ENCODE data around the gene PDCD11. TPM values are rescaled to one million over a fixed set of nuclear protein-coding genes. Genes with fewer than 3 reads are reported as not detected.
"Not testable (repeated sequence)": the region's sequence is repeated elsewhere in the genome, so short reads cannot be mapped to it uniquely, and the experiment has no call there.

Gene PDCD11, protein sequence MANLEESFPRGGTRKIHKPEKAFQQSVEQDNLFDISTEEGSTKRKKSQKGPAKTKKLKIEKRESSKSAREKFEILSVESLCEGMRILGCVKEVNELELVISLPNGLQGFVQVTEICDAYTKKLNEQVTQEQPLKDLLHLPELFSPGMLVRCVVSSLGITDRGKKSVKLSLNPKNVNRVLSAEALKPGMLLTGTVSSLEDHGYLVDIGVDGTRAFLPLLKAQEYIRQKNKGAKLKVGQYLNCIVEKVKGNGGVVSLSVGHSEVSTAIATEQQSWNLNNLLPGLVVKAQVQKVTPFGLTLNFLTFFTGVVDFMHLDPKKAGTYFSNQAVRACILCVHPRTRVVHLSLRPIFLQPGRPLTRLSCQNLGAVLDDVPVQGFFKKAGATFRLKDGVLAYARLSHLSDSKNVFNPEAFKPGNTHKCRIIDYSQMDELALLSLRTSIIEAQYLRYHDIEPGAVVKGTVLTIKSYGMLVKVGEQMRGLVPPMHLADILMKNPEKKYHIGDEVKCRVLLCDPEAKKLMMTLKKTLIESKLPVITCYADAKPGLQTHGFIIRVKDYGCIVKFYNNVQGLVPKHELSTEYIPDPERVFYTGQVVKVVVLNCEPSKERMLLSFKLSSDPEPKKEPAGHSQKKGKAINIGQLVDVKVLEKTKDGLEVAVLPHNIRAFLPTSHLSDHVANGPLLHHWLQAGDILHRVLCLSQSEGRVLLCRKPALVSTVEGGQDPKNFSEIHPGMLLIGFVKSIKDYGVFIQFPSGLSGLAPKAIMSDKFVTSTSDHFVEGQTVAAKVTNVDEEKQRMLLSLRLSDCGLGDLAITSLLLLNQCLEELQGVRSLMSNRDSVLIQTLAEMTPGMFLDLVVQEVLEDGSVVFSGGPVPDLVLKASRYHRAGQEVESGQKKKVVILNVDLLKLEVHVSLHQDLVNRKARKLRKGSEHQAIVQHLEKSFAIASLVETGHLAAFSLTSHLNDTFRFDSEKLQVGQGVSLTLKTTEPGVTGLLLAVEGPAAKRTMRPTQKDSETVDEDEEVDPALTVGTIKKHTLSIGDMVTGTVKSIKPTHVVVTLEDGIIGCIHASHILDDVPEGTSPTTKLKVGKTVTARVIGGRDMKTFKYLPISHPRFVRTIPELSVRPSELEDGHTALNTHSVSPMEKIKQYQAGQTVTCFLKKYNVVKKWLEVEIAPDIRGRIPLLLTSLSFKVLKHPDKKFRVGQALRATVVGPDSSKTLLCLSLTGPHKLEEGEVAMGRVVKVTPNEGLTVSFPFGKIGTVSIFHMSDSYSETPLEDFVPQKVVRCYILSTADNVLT (N-terminal part only)
- 10 to 100 TPM; 10.7 to 23.0 TPM for total RNA-seq

GRCh38 chr10:103396067-103396788 is at the start of gene PDCD11, which contains the start of gene ATP5MK:
TSS of gene PDCD11 (plus strand) at chr10:103396626. CDS start at chr10:103398427, 1,801 bp downstream.
TSS of gene ATP5MK (minus strand) at chr10:103396475. CDS start at chr10:103392457, 4,018 bp downstream.
- Histone ChIP-seq H3K27me3 (replicated peaks; ENCODE audit: insufficient read depth) (no peaks in the 10 kb centered on the region), H3K9me3 (no peaks in the 10 kb centered on the region), H3K27ac (peak within 1 kb of the TSS; percentile 57 to 78), H3K36me3 (peaks cover 10% of the 10 kb centered on the region), H3K4me3 (peak within 1 kb of the TSS; percentile 95), H3K4me1 (ENCODE audit: control insufficient read depth in 1 of 2, low read depth in 2 of 2) (peaks cover 24 to 40% of the 10 kb centered on the region in 2 donors)
- ATAC-seq (ENCODE audit: insufficient number of reproducible peaks, low FRiP score, low read depth), result peak; percentile 99
- peak; percentile 98 for DNase-seq (ENCODE audit: low spot score)
- TF ChIP-seq, protein P1, sequence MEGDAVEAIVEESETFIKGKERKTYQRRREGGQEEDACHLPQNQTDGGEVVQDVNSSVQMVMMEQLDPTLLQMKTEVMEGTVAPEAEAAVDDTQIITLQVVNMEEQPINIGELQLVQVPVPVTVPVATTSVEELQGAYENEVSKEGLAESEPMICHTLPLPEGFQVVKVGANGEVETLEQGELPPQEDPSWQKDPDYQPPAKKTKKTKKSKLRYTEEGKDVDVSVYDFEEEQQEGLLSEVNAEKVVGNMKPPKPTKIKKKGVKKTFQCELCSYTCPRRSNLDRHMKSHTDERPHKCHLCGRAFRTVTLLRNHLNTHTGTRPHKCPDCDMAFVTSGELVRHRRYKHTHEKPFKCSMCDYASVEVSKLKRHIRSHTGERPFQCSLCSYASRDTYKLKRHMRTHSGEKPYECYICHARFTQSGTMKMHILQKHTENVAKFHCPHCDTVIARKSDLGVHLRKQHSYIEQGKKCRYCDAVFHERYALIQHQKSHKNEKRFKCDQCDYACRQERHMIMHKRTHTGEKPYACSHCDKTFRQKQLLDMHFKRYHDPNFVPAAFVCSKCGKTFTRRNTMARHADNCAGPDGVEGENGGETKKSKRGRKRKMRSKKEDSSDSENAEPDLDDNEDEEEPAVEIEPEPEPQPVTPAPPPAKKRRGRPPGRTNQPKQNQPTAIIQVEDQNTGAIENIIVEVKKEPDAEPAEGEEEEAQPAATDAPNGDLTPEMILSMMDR (IDR thresholded peaks at IDR 0.05), result peak; percentile 21

DNA sequence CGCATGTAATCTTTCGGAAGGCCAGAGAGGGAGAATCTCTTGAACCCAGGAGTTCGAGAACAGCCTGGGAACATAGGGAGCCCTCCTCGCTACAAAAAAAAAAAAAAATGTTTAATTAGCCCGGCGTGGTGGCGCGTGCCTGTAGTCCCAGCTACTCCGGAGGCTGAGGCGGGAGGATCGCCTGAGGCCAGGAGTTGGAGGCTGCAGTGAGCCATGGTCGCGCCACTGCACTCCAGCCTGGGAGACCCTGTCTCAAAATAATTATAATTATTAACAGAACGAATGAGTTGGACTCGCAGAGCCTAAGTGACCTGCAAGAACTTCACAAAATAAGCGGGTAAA is 46.3 kb upstream of the PDCD11 start:
- H3K4me1 ChIP-seq (ENCODE audit: control insufficient read depth in 1 of 2, low read depth in 2 of 2), result peaks cover 4 to 9% of the 10 kb centered on the region in 2 donors
- H3K27me3 ChIP-seq (replicated peaks; ENCODE audit: insufficient read depth), result no peaks in the 10 kb centered on the region
- H3K27ac ChIP-seq, result peak overlapping the region; percentile 84 to 87
- DNase-seq (ENCODE audit: low spot score), result no peak
- H3K4me3 ChIP-seq, result peak overlapping the region; percentile 100
- TF ChIP-seq, protein P1 (IDR thresholded peaks at IDR 0.05), result no peak
- peaks cover 10% of the 10 kb centered on the region for H3K36me3 ChIP-seq
- H3K9me3 ChIP-seq, result no peaks in the 10 kb centered on the region
- ATAC-seq (ENCODE audit: insufficient number of reproducible peaks, low FRiP score, low read depth), result no peak

DNA sequence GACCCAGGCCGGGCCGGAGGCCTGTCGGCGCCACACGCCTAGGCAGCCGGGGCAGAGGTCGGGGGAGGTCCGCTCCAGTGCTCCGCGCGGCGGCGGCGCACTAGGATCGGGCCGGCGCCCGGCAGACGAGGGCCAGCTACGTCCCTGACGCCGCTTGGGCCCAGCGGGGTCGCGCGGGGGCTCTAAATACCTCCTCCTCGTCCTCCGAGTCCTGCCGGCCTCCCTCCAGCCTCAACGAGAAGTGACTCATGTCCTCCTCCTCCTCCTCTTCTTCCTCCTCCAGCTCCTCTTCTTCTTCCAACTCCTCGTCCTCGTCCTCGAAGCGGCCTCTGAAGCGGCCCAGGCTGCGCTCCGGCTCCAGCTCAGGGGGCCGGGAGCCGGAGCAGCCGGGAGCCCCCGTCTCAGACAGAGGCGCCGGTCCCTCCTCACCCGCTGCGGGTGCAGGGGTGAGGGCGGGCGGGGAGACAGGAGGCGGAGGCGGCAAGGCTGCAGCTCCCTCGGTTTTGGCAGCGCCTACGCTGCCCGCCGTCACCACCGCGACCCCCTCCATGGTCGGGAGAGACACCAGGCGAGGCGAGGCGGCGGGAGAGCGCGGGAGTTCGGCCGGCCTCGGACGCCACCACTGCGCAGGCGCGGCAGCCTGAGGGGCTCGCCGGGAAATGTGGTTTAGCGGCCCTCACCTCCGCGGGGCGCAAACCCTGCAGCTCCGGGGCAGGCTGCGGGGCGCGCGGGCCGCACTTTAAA is 45.7 kb upstream of the PDCD11 start, which contains the start of gene PCGF6:
TSS of gene PCGF6 (minus strand) at position 624 of the 744 bp plus-strand sequence. CDS start at position 550, 74 bp downstream.
- no peaks in the 10 kb centered on the region for H3K27me3 ChIP-seq (replicated peaks; ENCODE audit: insufficient read depth)
- H3K36me3 ChIP-seq, result peaks cover 6% of the 10 kb centered on the region
- TF ChIP-seq, protein P1 (IDR thresholded peaks at IDR 0.05), result no peak
- H3K4me1 ChIP-seq (ENCODE audit: control insufficient read depth in 1 of 2, low read depth in 2 of 2), result peaks cover 4 to 9% of the 10 kb centered on the region in 2 donors
- no peaks in the 10 kb centered on the region for H3K9me3 ChIP-seq
- no peak for DNase-seq (ENCODE audit: low spot score)
- peak within 1 kb of the TSS; percentile 84 to 87 for H3K27ac ChIP-seq
- peak within 1 kb of the TSS; percentile 100 for H3K4me3 ChIP-seq
- peak; percentile 68 for ATAC-seq (ENCODE audit: insufficient number of reproducible peaks, low FRiP score, low read depth)

GRCh38 chr10:103353281-103353680 is 43.1 kb upstream of the PDCD11 start:
- Histone ChIP-seq H3K4me3 (no peak overlapping the region), H3K27ac (no peak overlapping the region), H3K4me1 (ENCODE audit: control insufficient read depth in 1 of 2, low read depth in 2 of 2) (peaks cover 4 to 9% of the 10 kb centered on the region in 2 donors), H3K27me3 (replicated peaks; ENCODE audit: insufficient read depth) (no peaks in the 10 kb centered on the region), H3K9me3 (no peaks in the 10 kb centered on the region), H3K36me3 (no peaks in the 10 kb centered on the region)
- DNase-seq (ENCODE audit: low spot score) (no peak), ATAC-seq (ENCODE audit: insufficient number of reproducible peaks, low FRiP score, low read depth) (no peak)
- TF ChIP-seq, protein P1 (IDR thresholded peaks at IDR 0.05), result no peak

DNA sequence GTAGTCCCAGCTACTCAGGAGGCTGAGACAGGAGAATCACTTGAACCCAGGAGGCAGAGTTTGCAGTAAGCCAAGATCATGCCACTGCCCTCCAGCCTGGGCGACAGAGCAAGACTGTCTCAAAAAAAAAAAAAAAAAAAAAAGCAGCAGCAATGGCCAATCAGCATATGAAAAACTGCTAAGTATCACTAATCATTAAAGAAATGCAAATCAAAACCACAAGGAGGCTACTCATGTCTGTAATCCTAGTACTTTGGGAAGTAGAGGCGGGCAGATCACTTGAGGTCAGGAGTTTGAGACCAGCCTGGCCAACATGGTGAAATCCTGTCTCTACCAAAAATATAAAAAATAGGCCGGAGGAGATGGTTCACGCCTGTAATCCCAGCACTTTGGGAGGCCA is 41.9 kb upstream of the PDCD11 start:
- not testable (repeated sequence) for H3K27me3 ChIP-seq (replicated peaks; ENCODE audit: insufficient read depth); H3K27ac ChIP-seq; H3K9me3 ChIP-seq; H3K4me1 ChIP-seq (ENCODE audit: control insufficient read depth in 1 of 2, low read depth in 2 of 2); H3K4me3 ChIP-seq; DNase-seq (ENCODE audit: low spot score); ATAC-seq (ENCODE audit: insufficient number of reproducible peaks, low FRiP score, low read depth); H3K36me3 ChIP-seq

Measured in thoracic aorta (tissue), 2 donors.